Suprapubic skin (tissue), 4 donors: ENCODE measurements around the gene DDAH2. TPM values are rescaled to one million over a fixed set of nuclear protein-coding genes. Genes with fewer than 3 reads are reported as not detected.
A peak's percentile ranks its signal among the peaks of the same experiment; 100 is the strongest.

Experiments used
- DNase-seq, 2 donors: peaks; one replicate each; pipeline ENCODE4 v3.0.0-alpha.2; 2019; ENCODE audit warnings: low spot score in 2 of 2
- H3K27ac ChIP-seq: fragments of 200-600 bp; sonication (generic); one replicate; pipeline ENCODE4 v1.5.1; 2019
- H3K27me3 ChIP-seq: fragments of 200-600 bp; sonication (generic); one replicate; pipeline ENCODE4 v1.5.1; 2019
- H3K36me3 ChIP-seq: fragments of 200-600 bp; sonication (generic); one replicate; pipeline ENCODE4 v1.5.1; 2019
- H3K4me1 ChIP-seq: fragments of 200-600 bp; sonication (generic); one replicate; pipeline ENCODE4 v1.5.1; 2019
- H3K4me3 ChIP-seq: fragments of 200-600 bp; sonication (generic); one replicate; pipeline ENCODE4 v1.5.1; 2019; ENCODE audit warnings: mild to moderate bottlenecking
- H3K9me3 ChIP-seq: fragments of 200-600 bp; sonication (generic); one replicate; pipeline ENCODE4 v1.5.1; 2019
- EP300 ChIP-seq: sonication (generic); formaldehyde crosslinking; IDR thresholded peaks from one replicate; pipeline ENCODE4 v1.6.1; 2017; ENCODE audit warnings: antibody characterized with exemption
- POLR2A ChIP-seq, 2 donors: fragments of 450-650 bp; IDR thresholded peaks; one replicate each; pipeline ENCODE4 v1.6.1; 2017; ENCODE audit warnings: antibody characterized with exemption in 2 of 2, mild to moderate bottlenecking in 2 of 2, moderate library complexity in 2 of 2
- POLR2AphosphoS5 ChIP-seq, 3 donors: sonication (generic); formaldehyde crosslinking; IDR thresholded peaks; one replicate each; pipeline ENCODE4 v1.6.1; 2017; ENCODE audit warnings: antibody characterized with exemption in 3 of 3
- WGBS: methylation state at CpG from one replicate; pipeline ENCODE4 v1.1.5; 2018; 5-methylcytosine and 5-hydroxymethylcytosine counted together
- total RNA-seq, 4 donors: library from RNA; depleted of rRNA; stranded (reverse); fragments of >200 nt; gene quantifications; one replicate each; pipeline ENCODE4 v1.1.0, GENCODE V29; 2016
- TF ChIP-seq, protein P1 (sequence below), 2 donors: fragments of 200-600 bp in 1 of 2; fragments of 450-650 bp in 1 of 2; sonication (generic) in 1 of 2; IDR thresholded peaks; one replicate each; pipeline ENCODE4 v1.5.1; 2016 to 2019; ENCODE audit warnings: antibody characterized with exemption in 2 of 2, mild to moderate bottlenecking in 1 of 2, moderate library complexity in 1 of 2

Gene DDAH2
- total RNA-seq, 4 donors from 2014 or later: 66.8 to 84.2 (median 68.3) TPM

DNA sequence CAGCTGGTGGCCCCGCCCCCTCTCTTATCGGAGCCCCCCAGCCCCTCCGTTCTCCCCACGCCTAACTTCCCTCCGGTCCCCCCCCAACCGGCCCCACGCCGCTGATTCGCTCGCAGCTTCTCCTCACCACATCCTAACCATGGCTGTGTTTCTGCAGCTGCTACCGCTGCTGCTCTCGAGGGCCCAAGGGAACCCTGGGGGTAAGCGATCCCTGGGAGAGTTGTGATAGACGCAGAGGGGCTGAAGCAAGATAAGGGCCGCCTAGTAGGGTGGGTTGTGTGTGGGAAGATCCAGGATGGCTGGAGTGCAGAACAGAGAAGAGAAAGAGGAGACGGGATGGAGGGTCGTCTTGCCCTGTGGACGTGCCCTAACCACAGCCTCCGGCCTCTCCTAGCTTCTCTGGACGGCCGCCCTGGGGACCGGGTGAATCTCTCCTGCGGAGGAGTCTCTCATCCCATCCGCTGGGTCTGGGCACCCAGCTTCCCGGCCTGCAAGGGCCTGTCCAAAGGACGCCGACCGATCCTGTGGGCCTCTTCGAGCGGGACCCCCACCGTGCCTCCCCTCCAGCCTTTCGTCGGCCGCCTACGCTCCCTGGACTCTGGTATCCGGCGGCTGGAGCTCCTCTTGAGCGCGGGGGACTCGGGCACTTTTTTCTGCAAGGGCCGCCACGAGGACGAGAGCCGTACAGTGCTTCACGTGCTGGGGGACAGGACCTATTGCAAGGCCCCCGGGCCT, 5.7 kb downstream of the DDAH2 start, which contains the start of gene MPIG6B:
TSS of gene MPIG6B (plus strand) at position 129 of the 735 bp plus-strand sequence. CDS start at position 140, 11 bp downstream.
- 84% methylated on average over 33 of the region's 46 CpGs for WGBS
- H3K9me3 ChIP-seq: no peaks in the 10 kb centered on the region
- H3K36me3 ChIP-seq: peaks cover 25% of the 10 kb centered on the region
- H3K4me3 ChIP-seq: no peak within 1 kb of the TSS
- DNase-seq: no peak
- H3K27ac ChIP-seq: peak within 1 kb of the TSS; percentile 88
- H3K4me1 ChIP-seq: peaks cover 46% of the 10 kb centered on the region
- TF ChIP-seq POLR2A (IDR thresholded peaks at IDR 0.05) (no peak), POLR2AphosphoS5 (IDR thresholded peaks at IDR 0.05) (no peak), EP300 (no peak)
- TF ChIP-seq, protein P1, sequence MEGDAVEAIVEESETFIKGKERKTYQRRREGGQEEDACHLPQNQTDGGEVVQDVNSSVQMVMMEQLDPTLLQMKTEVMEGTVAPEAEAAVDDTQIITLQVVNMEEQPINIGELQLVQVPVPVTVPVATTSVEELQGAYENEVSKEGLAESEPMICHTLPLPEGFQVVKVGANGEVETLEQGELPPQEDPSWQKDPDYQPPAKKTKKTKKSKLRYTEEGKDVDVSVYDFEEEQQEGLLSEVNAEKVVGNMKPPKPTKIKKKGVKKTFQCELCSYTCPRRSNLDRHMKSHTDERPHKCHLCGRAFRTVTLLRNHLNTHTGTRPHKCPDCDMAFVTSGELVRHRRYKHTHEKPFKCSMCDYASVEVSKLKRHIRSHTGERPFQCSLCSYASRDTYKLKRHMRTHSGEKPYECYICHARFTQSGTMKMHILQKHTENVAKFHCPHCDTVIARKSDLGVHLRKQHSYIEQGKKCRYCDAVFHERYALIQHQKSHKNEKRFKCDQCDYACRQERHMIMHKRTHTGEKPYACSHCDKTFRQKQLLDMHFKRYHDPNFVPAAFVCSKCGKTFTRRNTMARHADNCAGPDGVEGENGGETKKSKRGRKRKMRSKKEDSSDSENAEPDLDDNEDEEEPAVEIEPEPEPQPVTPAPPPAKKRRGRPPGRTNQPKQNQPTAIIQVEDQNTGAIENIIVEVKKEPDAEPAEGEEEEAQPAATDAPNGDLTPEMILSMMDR (IDR thresholded peaks at IDR 0.05): no peak
- H3K27me3 ChIP-seq: no peaks in the 10 kb centered on the region

DNA sequence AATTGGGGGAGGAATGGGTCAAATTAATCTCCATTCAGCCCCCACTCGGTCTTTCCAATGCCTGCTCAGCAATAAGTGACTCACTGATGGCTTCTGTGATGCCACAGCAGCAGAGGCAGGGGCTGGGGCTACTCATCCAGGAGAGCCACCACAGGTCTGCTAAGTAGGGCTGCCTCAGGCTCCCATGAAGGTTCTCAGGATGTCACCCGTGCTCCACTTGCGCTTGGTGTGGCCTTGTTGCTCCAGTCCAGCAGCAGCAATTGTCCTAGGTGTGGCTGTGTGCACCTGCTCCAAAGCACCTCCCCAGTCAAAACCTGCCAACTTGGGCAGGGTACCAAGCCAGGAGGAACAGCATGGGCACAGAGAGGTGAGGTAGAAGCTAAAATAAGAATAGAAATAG, 6.9 kb downstream of the DDAH2 start:
- Histone ChIP-seq H3K36me3 (peaks cover 14% of the 10 kb centered on the region), H3K27ac (peak overlapping the region; percentile 88), H3K27me3 (no peaks in the 10 kb centered on the region), H3K4me3 (no peak overlapping the region), H3K9me3 (no peaks in the 10 kb centered on the region), H3K4me1 (peaks cover 50% of the 10 kb centered on the region)
- TF ChIP-seq POLR2AphosphoS5 (IDR thresholded peaks at IDR 0.05) (no peak), EP300 (no peak), POLR2A (IDR thresholded peaks at IDR 0.05) (no peak)
- TF ChIP-seq, protein P1 (IDR thresholded peaks at IDR 0.05): no peak
- no peak for DNase-seq
- WGBS: 60% methylated on average over 1 of the region's 3 CpGs

GRCh38 chr6:31721351-31722020, 7.6 kb downstream of the DDAH2 start, which contains the start of gene LY6G6C:
LY6G6C (minus strand) TSS chr6:31721746; CDS start chr6:31721679, 67 bp downstream.
- H3K4me1 ChIP-seq: peaks cover 55% of the 10 kb centered on the region
- no peaks in the 10 kb centered on the region for H3K9me3 ChIP-seq
- no peak for TF ChIP-seq POLR2A (IDR thresholded peaks at IDR 0.05)
- no peak for TF ChIP-seq POLR2AphosphoS5 (IDR thresholded peaks at IDR 0.05)
- TF ChIP-seq EP300: no peak
- TF ChIP-seq, protein P1 (IDR thresholded peaks at IDR 0.05): no peak
- peak within 1 kb of the TSS; percentile 14 for H3K4me3 ChIP-seq
- 92% methylated on average over 4 of the region's 4 CpGs for WGBS
- no peaks in the 10 kb centered on the region for H3K27me3 ChIP-seq
- no peak for DNase-seq
- H3K27ac ChIP-seq: peak within 1 kb of the TSS; percentile 88
- peaks cover 7% of the 10 kb centered on the region for H3K36me3 ChIP-seq

GRCh38 chr6:31720196-31720770, 8.8 kb downstream of the DDAH2 start:
- no peak for DNase-seq
- Histone ChIP-seq H3K27me3 (no peaks in the 10 kb centered on the region), H3K4me1 (peaks cover 55% of the 10 kb centered on the region), H3K4me3 (peak overlapping the region; percentile 16), H3K27ac (peak overlapping the region; percentile 88), H3K36me3 (no peaks in the 10 kb centered on the region), H3K9me3 (no peaks in the 10 kb centered on the region)
- TF ChIP-seq EP300 (no peak), POLR2AphosphoS5 (IDR thresholded peaks at IDR 0.05) (no peak), POLR2A (IDR thresholded peaks at IDR 0.05) (no peak)
- TF ChIP-seq, protein P1 (IDR thresholded peaks at IDR 0.05): no peak
- WGBS: 50% methylated on average over 5 of the region's 5 CpGs

- Histone ChIP-seq H3K9me3 (no peaks in the 10 kb centered on the region), H3K4me3 (peak overlapping the region; percentile 1), H3K36me3 (no peaks in the 10 kb centered on the region), H3K4me1 (peaks cover 68% of the 10 kb centered on the region), H3K27ac (peak overlapping the region; percentile 88), H3K27me3 (no peaks in the 10 kb centered on the region)
- 68% methylated on average over 6 of the region's 6 CpGs for WGBS
- TF ChIP-seq EP300: no peak
- TF ChIP-seq, protein P1 (IDR thresholded peaks at IDR 0.05): no peak
- no peak for TF ChIP-seq POLR2AphosphoS5 (IDR thresholded peaks at IDR 0.05)
- TF ChIP-seq POLR2A (IDR thresholded peaks at IDR 0.05): no peak
- DNase-seq: no peak
These were observed 10.1 kb downstream of the DDAH2 start for GRCh38 chr6:31719001-31719400.
